Midbrain (tissue), 1 donor: ENCODE results near the gene P2RX2.

Source experiments
- DNase-seq: peaks from one replicate; lab custom pipeline; 2025; lab: John Stamatoyannopoulos, UW

The P2RX2 gene

DNA sequence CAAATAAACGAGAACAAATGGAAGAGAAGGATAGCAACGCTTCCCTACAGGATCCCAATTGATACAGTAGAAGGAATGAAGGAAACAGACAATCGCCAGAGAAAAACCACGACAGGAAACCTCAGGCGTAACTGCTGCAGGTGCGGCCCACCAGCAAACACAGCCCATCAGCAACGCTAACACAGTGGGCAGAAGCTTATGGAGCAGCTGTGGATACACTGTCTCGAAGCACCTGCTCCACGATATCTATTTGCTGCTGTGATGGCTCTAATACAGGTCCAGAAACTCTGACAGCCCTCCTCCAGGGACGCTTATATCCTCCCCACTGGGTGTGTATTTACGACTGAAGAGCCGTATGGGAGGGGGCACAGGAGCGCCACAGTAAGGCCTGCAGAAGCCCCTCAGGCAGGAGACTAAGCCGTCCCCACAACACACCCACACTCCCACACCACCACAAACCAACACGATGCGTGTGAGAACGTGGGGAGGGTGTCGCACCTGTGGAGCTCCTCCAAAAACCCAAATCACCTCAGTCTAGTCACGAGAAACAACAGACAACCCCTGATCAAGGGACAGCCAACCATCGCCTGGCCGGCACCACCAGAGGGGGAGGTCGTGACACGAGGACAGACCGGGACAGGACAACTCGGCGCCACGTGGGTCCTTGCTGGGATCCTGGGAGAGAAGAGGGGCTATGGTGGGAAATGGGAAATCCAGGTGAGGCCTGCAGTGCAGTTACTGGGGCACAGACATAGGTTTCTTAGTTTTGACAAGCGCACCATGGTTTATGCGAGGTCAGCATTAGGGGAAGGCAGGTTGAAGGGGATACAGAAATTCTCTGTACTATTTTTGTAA, 44.6 kb downstream of the P2RX2 start:
- no peak for DNase-seq

DNA sequence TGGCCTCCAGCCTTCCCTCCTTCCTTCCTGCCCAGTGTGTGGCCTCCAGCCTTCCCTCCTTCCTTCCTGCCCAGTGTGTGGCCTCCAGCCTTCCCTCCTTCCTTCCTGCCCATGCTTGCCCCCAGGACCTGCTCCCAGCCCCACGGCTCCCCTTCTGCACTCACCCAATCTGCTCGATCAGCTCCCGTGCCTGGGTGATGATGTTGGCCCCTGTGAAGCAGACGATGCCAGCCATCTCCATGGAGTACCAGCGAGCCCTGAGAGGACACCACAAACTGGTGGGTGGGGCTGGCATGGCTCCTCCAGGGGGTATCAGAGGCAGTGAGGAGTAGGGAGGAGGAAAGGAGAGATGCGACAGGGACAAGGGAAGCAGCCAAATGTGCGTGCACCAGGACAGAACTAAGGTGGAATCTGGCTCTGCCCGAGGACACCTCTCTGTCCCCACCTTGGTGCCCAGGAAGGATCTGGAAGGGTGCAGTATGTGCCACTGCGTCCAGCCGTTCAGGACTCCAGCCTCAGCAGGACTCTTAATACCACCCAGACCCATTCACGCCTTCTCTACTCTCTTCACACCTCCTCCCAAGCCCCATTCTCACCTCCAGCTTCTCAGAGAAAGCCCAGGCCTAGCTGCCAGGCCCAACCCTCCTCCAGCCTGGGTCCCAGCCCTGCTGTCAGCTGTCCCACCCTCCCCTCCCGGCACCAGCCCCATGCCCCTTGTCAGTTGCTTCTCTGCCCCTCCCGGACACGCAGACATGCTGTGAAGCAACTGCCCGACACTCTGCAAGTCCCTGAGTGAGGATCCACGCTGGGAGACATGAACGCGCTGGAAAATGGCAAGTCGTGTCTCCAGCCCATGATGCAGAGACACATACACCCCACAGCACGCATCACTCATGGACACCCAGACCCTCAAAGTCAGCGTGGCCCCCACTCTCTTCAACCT, 45.9 kb downstream of the P2RX2 start:
- DNase-seq, result no peak

DNA sequence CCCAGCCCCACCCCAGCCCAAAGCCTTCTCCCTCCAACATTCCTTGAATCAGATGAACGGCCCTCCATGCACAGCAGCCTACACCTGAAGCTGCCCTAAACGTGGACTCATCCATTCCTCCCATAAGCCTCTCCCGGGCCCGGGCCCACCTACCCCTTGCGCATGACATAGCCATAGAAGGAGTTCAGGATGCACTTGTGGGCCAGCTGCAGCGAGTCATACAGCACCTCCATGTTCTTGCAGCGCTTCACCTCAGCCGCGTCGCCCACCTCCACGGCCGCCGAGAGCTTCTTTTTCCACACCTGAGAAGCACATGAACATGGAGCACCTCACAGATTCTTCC, 46.5 kb downstream of the P2RX2 start:
- DNase-seq, result no peak

DNA sequence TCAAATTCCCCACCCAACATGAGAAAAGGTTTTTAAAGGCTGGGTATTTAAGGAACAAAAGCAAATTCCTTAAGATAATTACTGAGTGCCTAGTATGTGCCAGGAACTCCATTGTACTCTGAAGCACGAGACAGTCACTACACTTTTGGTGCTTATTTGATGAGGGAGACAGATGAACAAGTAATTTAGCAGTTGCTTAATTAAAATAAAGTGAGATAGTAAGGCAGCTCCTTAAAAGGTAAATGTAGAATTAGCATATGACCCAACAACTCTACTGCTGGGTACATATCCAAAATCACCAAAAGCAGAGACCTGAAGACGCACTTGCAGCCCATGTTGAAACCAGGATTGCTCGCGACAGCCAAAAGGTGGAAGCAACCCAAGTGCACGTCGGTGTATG, 47.2 kb downstream of the P2RX2 start:
- DNase-seq, result no peak

DNA sequence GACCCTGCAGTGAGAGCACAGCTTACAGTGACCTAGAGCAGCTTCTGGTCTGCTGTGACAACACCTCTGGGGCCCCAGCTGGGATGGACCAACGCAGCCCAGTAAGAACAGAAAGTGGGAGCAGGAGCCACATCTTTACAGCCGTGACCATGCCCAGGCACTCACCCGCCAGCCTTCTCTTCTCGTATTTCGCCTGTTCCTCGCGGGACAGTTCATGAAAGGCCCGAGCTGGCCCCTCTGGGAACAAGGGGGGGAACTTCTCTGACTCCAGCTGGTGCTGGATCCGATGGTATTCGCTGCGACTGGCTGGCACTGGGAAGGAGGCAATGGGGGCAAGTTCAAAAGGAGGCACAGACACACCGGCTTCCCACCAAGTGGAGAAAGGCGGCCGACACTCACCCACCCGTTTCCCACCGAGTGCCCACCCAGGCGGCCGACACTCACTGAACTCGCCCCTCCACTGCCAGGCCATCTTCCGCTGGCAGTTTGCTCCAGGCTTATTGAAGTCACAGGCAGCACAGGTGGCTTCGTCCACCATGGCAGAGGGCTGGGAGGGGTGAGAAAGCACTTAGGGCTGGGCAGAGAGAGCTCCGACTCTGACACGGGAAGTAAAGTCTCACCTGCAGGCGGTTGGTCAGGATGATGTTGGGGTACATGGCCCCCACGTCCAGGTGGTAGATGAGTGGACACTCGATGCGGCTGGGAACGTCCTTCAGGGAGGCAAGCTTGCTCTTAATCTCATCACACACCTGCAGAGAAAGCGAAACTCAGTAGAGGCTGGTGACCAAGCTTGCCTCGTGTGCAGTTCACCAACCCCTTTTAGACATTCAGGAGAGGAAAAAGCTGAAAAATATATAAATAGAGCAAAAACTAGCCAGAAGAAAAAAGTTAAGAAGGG, 49.9 kb downstream of the P2RX2 start:
- DNase-seq, result no peak

DNA sequence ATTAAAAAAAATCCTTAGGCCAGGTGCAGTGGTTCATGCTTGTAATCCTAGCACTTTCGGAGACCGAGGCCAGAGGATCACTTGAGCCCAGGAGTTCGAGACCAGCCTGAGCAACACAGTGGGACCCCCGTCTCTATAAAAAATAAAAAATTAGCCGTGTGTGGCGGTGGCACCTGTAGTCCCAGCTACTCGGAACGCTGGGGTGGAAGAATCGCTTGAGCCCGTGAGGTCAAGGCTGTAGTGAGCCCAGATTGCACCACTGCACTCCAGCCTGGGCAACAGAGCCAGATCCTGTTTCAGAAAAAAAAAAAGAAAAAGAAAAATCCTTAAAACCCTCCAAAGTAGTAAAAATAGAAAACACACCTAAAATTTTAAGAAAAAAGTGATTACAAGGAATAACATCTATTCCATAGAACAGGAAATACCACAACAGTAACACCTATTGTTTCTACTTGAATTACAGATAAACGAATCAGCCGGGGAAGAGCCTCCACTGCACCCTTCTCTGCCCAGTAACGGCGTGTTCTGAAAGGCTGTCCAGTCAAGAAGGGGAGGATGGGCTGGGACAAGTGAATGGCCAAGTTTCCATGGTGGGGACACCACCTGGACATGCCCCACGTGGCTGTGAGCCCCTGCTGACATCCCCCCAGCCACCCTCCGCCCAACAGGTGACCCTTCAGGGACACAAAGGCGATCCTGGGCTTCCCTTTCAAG, 50.7 kb downstream of the P2RX2 start:
- DNase-seq, result no peak
